ENCODE data around the gene DISP2.

The DISP2 gene

DNA sequence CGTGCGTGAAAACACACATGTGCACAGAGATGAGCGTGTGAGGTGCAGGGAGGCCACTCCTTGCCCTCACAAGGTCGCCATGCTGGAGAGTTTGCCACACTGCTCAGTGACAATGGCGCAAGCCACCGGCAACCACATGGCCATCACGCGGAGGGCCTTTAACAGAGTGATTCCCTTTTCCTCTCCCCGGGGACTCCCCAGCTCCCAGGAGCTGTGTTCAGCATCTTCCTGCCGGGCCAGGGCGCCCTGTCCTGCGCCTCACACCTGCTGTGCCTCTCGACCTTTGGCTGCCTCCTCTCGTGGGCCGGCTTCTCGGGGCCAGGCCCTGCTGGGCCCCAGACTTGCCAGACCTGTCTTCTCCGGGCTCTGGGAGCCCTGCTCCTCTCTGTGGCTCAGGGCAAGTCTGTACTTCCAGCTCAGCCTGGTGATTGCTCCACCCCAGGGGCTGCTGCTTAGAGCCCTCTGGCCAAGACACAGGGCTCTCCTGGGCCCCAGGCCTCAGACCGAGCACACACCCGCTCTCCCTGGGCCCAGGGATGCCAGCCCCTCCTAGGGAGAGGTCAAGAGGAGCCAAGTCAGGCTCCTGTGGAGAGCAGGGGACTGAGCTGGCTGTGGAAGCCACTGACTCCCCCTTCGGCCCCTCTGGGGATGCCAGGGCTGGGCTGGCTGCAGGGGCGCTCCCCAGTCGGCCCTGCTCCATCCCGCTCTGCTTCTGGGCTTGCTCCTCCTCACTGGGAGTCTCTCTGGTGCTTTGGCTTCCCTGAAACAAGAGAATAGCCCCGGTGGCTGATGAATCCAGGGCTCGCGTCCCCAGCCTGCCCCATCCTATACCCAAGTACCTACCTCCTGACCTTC lies 22.9 kb upstream of the DISP2 start:
- POLR2A ChIA-PET, result interaction anchor here (4.5 kb wide), 1 partner anchor 8 kb away, joined by 29 read pairs; no protein-coding TSS in a partner anchor

GRCh38 chr15:40335938-40336743 lies 21.9 kb upstream of the DISP2 start:
- CTCF ChIA-PET, result interaction anchor here (0.6 to 4.3 kb wide), 10 partner anchors 9 to 86 kb away, joined by 3 to 37 read pairs (median 4); partner anchors contain the start of gene INAFM2
- no peak for TF ChIP-seq L3MBTL2 (conservative IDR thresholded peaks at IDR 0.05)
- TF ChIP-seq HDGF (IDR thresholded peaks at IDR 0.05; ENCODE audit: borderline replicate concordance), result no peak
- TF ChIP-seq TARDBP (IDR thresholded peaks at IDR 0.05), result no peak
- TF ChIP-seq ARNT (IDR thresholded peaks at IDR 0.05), result no peak
- no peak for TF ChIP-seq SP1 (IDR thresholded peaks at IDR 0.05)
- TF ChIP-seq FOXK2 (IDR thresholded peaks at IDR 0.05), result no peak
- TF ChIP-seq ZNF384 (IDR thresholded peaks at IDR 0.05), result no peak
- TF ChIP-seq, protein P1, sequence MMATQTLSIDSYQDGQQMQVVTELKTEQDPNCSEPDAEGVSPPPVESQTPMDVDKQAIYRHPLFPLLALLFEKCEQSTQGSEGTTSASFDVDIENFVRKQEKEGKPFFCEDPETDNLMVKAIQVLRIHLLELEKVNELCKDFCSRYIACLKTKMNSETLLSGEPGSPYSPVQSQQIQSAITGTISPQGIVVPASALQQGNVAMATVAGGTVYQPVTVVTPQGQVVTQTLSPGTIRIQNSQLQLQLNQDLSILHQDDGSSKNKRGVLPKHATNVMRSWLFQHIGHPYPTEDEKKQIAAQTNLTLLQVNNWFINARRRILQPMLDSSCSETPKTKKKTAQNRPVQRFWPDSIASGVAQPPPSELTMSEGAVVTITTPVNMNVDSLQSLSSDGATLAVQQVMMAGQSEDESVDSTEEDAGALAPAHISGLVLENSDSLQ (IDR thresholded peaks at IDR 0.05), result no peak
- TF ChIP-seq SUZ12 (IDR thresholded peaks at IDR 0.05), result no peak
- POLR2A ChIA-PET, result interaction anchor here (0.9 to 4.5 kb wide), 2 partner anchors 9 to 14 kb away, joined by 3 to 29 read pairs; no protein-coding TSS in a partner anchor
- no peak for DNase-seq (ENCODE audit: extremely low spot score)

More for the DNA sequence above, 22.9 kb upstream of the DISP2 start:
- TF ChIP-seq ARNT (IDR thresholded peaks at IDR 0.05) (no peak), ZNF384 (IDR thresholded peaks at IDR 0.05) (no peak), NFRKB (IDR thresholded peaks at IDR 0.05) (no peak), SUZ12 (IDR thresholded peaks at IDR 0.05) (no peak), CTBP1 (IDR thresholded peaks at IDR 0.05; ENCODE audit: borderline replicate concordance) (no peak), FOXK2 (IDR thresholded peaks at IDR 0.05) (no peak), ELF4 (IDR thresholded peaks at IDR 0.05) (no peak), FOXM1 (IDR thresholded peaks at IDR 0.05; ENCODE audit: borderline replicate concordance) (no peak)
- TF ChIP-seq, protein P1 (IDR thresholded peaks at IDR 0.05), result no peak
- no peak for DNase-seq (ENCODE audit: extremely low spot score)
- CTCF ChIA-PET, result interaction anchor here (0.6 to 4.3 kb wide), 3 partner anchors 8 to 61 kb away, joined by 3 to 37 read pairs (median 24); partner anchors contain the start of gene INAFM2

GRCh38 chr15:40336744-40337122 lies 21.3 kb upstream of the DISP2 start:
- ChIA-PET POLR2A (interaction anchor here (0.9 to 4.5 kb wide), 2 partner anchors 10 to 13 kb away, joined by 3 to 29 read pairs; no protein-coding TSS in a partner anchor), CTCF (interaction anchor here (0.9 to 4.3 kb wide), 11 partner anchors 10 to 119 kb away, joined by 3 to 37 read pairs (median 4); partner anchors contain the start of gene INAFM2)
- DNase-seq (ENCODE audit: extremely low spot score), result no peak

GRCh38 chr15:40337597-40337996 lies 20.4 kb upstream of the DISP2 start:
- CTCF ChIA-PET, result interaction anchor here (0.5 to 4.3 kb wide), 16 partner anchors 11 to 849 kb away, joined by 3 to 37 read pairs (median 4); partner anchors contain the start of genes INAFM2 and IVD
- POLR2A ChIA-PET, result interaction anchor here (2.0 to 4.5 kb wide), 2 partner anchors 11 to 15 kb away, joined by 6 to 29 read pairs; partner anchors contain the start of gene INAFM2
- TF ChIP-seq SP1 (IDR thresholded peaks at IDR 0.05) (no peak), BHLHE40 (IDR thresholded peaks at IDR 0.05; ENCODE audit: borderline replicate concordance) (no peak)
- TF ChIP-seq, protein P1 (IDR thresholded peaks at IDR 0.05), result no peak
- DNase-seq (ENCODE audit: extremely low spot score), result no peak

More at GRCh38 chr15:40336744-40337122, 21.3 kb upstream of the DISP2 start:
- no peak for TF ChIP-seq FOXM1 (IDR thresholded peaks at IDR 0.05; ENCODE audit: borderline replicate concordance)
- TF ChIP-seq BHLHE40 (IDR thresholded peaks at IDR 0.05; ENCODE audit: borderline replicate concordance), result no peak
- TF ChIP-seq TARDBP (IDR thresholded peaks at IDR 0.05), result no peak
- no peak for TF ChIP-seq CTBP1 (IDR thresholded peaks at IDR 0.05; ENCODE audit: borderline replicate concordance)
- TF ChIP-seq, protein P1 (IDR thresholded peaks at IDR 0.05), result no peak
- TF ChIP-seq FOXK2 (IDR thresholded peaks at IDR 0.05), result no peak
- TF ChIP-seq SP1 (IDR thresholded peaks at IDR 0.05), result no peak
- TF ChIP-seq ARNT (IDR thresholded peaks at IDR 0.05), result no peak
- TF ChIP-seq LEF1 (IDR thresholded peaks at IDR 0.05; ENCODE audit: borderline replicate concordance), result no peak
- no peak for TF ChIP-seq NFRKB (IDR thresholded peaks at IDR 0.05)
- no peak for TF ChIP-seq FOXA1 (IDR thresholded peaks at IDR 0.05)
- no peak for TF ChIP-seq HDGF (IDR thresholded peaks at IDR 0.05; ENCODE audit: borderline replicate concordance)

GRCh38 chr15:40338041-40338657 lies 19.9 kb upstream of the DISP2 start:
- TF ChIP-seq LEF1 (IDR thresholded peaks at IDR 0.05; ENCODE audit: borderline replicate concordance), result no peak
- TF ChIP-seq SP1 (IDR thresholded peaks at IDR 0.05), result no peak
- no peak for TF ChIP-seq FOXK2 (IDR thresholded peaks at IDR 0.05)
- no peak for TF ChIP-seq HDGF (IDR thresholded peaks at IDR 0.05; ENCODE audit: borderline replicate concordance)
- TF ChIP-seq ELF4 (IDR thresholded peaks at IDR 0.05), result no peak
- TF ChIP-seq, protein P1 (IDR thresholded peaks at IDR 0.05), result no peak
- no peak for TF ChIP-seq NFRKB (IDR thresholded peaks at IDR 0.05)
- TF ChIP-seq FOXA1 (IDR thresholded peaks at IDR 0.05), result no peak
- no peak for TF ChIP-seq SUZ12 (IDR thresholded peaks at IDR 0.05)
- no peak for TF ChIP-seq FOXM1 (IDR thresholded peaks at IDR 0.05; ENCODE audit: borderline replicate concordance)
- TF ChIP-seq CTBP1 (IDR thresholded peaks at IDR 0.05; ENCODE audit: borderline replicate concordance), result no peak
- no peak for TF ChIP-seq L3MBTL2 (conservative IDR thresholded peaks at IDR 0.05)
- no peak for TF ChIP-seq TARDBP (IDR thresholded peaks at IDR 0.05)
- no peak for TF ChIP-seq ZNF384 (IDR thresholded peaks at IDR 0.05)
- CTCF ChIA-PET, result interaction anchor here (0.6 to 4.3 kb wide), 11 partner anchors 11 to 848 kb away, joined by 3 to 37 read pairs (median 4); partner anchors contain the start of genes INAFM2 and IVD
- POLR2A ChIA-PET, result interaction anchor here (2.0 to 4.5 kb wide), 2 partner anchors 11 to 15 kb away, joined by 6 to 29 read pairs; partner anchors contain the start of gene INAFM2
- peak; percentile 80 for DNase-seq (ENCODE audit: extremely low spot score)
